ENCODE measurements around the gene MRPL54. TPM values are rescaled to one million over a fixed set of nuclear protein-coding genes. Genes with fewer than 3 reads are reported as not detected.

Gene MRPL54
- total RNA-seq, 1 donor from 2014 or later: 53.2 TPM

DNA sequence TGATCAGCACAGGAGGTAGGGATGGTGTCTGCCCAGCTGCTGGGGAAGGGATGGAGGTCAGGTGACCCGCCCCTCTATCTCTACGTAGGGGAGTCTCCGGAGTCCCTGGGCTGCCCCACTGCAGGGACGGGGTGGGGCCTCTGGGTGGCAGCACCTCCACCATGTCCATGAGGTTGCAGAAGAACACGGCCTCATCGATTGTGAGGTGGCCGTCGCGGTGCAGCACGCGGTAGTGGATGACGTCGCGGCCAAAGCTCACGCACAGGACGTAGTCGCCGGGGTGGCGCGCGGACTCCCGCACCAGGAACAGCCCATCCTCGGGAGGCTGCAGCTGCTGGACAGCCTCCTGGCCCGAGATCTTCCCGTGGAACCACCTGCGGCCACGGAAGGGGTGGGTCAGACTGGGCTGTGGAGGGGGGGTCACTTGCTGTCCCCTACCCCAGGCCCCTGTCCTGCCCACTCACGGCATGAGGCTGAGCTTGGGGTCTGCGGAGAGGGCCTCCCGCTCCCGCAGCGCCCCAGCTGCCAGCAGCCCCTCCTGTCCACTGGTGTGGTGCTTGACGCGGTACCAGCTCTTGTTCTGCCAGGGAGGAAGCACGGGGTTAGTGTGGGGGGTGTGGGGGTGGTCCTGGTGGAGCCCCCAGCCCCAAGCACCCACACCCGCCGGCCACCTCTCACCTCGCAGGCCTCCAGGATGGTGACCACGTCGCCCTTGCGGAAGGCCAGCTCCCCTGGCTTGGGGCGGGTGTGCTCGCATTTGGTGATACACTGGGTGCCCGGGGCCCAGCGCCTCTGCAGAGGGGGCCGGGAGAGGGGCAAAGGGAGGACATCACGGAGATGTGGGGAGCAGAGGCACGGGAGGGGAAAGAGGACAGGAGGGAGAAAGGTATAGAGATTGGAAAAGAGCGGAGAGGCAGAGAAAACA lies 21.4 kb downstream of the MRPL54 start:
- Mint-ChIP-seq H3K4me3 (ENCODE audit: unreplicated experiment) (no peak overlapping the region), H3K27me3 (ENCODE audit: unreplicated experiment) (peaks cover 22% of the 10 kb centered on the region)
- no peak for DNase-seq (ENCODE audit: extremely low spot score, unreplicated experiment)

DNA sequence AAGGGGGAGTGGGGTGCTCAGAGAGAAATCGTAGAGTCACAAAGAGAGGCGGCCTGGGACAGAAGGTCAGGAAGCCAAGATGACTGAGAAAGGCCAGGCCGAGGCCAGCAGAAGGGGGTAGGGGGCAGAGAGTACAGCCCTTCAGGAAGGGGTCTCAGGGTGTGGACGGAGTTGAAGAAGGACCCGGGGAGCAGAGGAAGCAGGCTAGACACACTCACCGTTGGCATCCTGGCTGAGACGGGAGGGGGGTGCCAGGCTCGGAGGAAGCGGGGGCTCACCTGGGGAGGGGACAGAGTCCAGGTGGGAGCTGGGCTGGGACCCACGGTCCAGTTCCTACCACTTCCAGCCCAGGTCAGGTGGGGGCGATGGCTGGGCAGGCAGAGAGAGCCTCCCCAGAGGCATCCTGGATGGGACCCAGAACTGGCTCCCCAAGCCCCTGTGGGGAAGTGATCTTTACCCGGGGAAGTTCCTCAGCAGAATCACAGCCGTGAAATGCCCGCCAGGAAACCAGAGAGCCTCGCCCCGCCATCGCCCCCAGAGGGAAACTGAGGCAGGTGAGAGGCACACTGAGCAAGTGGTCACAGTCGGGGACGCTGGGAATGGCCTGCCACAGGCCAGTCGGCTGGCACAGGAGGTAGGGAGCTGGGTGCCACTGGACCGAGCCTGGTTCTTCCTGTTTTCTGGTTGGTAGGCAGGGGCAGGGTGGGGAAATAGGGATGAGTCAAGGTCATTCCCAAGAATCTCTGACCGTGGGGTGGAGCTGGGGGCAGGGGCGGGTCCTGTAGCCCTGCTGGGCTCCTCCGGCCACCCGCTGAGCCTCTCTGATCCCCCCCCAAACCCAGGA lies 22.3 kb downstream of the MRPL54 start:
- H3K27me3 Mint-ChIP-seq (ENCODE audit: unreplicated experiment): peaks cover 27% of the 10 kb centered on the region

More for the DNA sequence above, 21.4 kb downstream of the MRPL54 start:
- TF ChIP-seq, protein P1, sequence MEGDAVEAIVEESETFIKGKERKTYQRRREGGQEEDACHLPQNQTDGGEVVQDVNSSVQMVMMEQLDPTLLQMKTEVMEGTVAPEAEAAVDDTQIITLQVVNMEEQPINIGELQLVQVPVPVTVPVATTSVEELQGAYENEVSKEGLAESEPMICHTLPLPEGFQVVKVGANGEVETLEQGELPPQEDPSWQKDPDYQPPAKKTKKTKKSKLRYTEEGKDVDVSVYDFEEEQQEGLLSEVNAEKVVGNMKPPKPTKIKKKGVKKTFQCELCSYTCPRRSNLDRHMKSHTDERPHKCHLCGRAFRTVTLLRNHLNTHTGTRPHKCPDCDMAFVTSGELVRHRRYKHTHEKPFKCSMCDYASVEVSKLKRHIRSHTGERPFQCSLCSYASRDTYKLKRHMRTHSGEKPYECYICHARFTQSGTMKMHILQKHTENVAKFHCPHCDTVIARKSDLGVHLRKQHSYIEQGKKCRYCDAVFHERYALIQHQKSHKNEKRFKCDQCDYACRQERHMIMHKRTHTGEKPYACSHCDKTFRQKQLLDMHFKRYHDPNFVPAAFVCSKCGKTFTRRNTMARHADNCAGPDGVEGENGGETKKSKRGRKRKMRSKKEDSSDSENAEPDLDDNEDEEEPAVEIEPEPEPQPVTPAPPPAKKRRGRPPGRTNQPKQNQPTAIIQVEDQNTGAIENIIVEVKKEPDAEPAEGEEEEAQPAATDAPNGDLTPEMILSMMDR (IDR thresholded peaks at IDR 0.05): peak; percentile 19
- H3K9me3 Mint-ChIP-seq (ENCODE audit: unreplicated experiment): peaks cover 10% of the 10 kb centered on the region
- H3K36me3 Mint-ChIP-seq (ENCODE audit: unreplicated experiment): no peaks in the 10 kb centered on the region
- H3K4me1 Mint-ChIP-seq (ENCODE audit: unreplicated experiment): peaks cover 6% of the 10 kb centered on the region
- H3K27ac Mint-ChIP-seq (ENCODE audit: unreplicated experiment): no peak overlapping the region

DNA sequence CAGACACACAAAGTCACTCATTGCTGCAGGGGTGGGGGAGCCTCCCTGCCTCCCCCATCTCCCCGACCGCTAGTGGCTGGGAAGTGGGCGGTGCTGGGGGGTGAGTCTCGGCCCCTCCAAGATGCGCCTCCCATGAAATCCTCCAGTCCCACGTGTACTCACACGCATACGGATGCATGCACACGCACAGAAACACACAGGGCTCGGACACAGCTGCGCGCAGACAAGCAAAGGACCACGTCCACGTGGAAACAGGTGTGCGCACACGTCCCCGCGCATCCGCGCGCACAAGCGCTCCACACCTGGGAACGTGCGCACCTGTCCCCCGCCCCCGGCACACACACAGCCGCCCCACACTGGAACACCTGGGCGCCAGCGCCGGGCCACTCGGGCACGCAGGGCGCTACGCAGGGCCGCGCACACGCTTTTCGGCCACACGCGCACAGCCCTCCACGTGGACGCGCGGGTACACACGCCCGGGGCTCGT lies 23.0 kb downstream of the MRPL54 start:
- no peaks in the 10 kb centered on the region for H3K36me3 Mint-ChIP-seq (ENCODE audit: unreplicated experiment)
- H3K4me1 Mint-ChIP-seq (ENCODE audit: unreplicated experiment): peaks cover 6% of the 10 kb centered on the region
- peaks cover 11% of the 10 kb centered on the region for H3K9me3 Mint-ChIP-seq (ENCODE audit: unreplicated experiment)
- TF ChIP-seq, protein P1 (IDR thresholded peaks at IDR 0.05): no peak
- H3K27me3 Mint-ChIP-seq (ENCODE audit: unreplicated experiment): peaks cover 33% of the 10 kb centered on the region
- DNase-seq (ENCODE audit: extremely low spot score, unreplicated experiment): no peak
- H3K4me3 Mint-ChIP-seq (ENCODE audit: unreplicated experiment): no peak overlapping the region
- H3K27ac Mint-ChIP-seq (ENCODE audit: unreplicated experiment): no peak overlapping the region

More for the DNA sequence above, 22.3 kb downstream of the MRPL54 start:
- no peaks in the 10 kb centered on the region for H3K36me3 Mint-ChIP-seq (ENCODE audit: unreplicated experiment)
- H3K9me3 Mint-ChIP-seq (ENCODE audit: unreplicated experiment): peaks cover 10% of the 10 kb centered on the region
- H3K4me1 Mint-ChIP-seq (ENCODE audit: unreplicated experiment): peaks cover 6% of the 10 kb centered on the region
- no peak overlapping the region for H3K27ac Mint-ChIP-seq (ENCODE audit: unreplicated experiment)
- no peak for DNase-seq (ENCODE audit: extremely low spot score, unreplicated experiment)
- H3K4me3 Mint-ChIP-seq (ENCODE audit: unreplicated experiment): peak overlapping the region; percentile 18
- TF ChIP-seq, protein P1 (IDR thresholded peaks at IDR 0.05): no peak

DNA sequence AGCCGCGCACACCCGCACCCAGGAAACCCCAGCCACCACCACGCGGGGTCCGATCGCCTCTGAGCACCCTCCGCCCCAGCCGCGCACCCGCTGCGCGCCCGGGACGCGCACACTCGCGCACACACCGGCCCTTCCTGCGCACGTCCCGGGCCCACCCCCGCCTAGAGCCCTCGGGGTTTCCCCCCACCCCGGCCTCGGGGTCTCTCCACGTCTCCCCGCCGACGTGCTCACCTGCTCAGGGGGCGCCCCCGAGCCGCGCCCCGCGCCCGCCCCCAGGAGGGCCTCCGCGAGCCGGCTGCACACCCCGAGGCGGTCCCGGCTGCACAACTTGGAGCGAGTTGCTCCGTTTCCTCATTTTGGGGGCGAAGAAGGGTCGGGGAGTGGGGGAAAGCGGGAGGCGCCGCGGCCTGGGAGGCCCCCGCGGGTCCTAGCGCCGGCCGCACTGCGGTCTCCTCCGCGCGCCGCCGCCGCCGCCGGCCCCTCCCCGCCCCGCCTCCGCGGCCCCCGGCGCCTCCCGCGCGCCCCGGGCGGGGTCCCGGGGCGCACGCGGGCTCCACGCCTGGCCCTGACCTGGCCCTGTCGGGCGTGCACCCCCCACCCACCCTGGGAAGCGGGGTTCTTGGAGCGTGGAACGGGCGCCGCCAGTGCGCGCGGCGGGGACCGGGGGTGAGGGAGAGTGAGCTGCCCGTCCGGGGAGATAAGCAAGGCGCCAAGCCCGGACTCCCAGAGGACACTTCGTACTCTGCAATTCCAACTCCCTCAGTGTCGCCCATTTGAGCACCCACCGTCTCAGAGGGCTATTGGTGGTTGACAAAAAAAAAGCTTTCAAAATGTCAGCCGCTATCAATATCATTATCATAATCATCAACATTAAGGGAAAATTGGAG lies 23.7 kb downstream of the MRPL54 start, which contains the start of gene MATK:
TSS of gene MATK (minus strand) at position 444 of the 887 bp plus-strand sequence. CDS start 1,246 bp downstream, outside the sequence.
- Mint-ChIP-seq H3K9me3 (ENCODE audit: unreplicated experiment) (peaks cover 18% of the 10 kb centered on the region), H3K36me3 (ENCODE audit: unreplicated experiment) (no peaks in the 10 kb centered on the region), H3K27ac (ENCODE audit: unreplicated experiment) (no peak within 1 kb of the TSS), H3K4me3 (ENCODE audit: unreplicated experiment) (peak within 1 kb of the TSS; percentile 32), H3K27me3 (ENCODE audit: unreplicated experiment) (peaks cover 40% of the 10 kb centered on the region), H3K4me1 (ENCODE audit: unreplicated experiment) (peaks cover 6% of the 10 kb centered on the region)
- DNase-seq (ENCODE audit: extremely low spot score, unreplicated experiment): no peak
- TF ChIP-seq, protein P1 (IDR thresholded peaks at IDR 0.05): no peak
